Loucy (cell line): ENCODE results near the gene DAGLA.

Experiments
- EZH2phosphoT487 ChIP-seq: fragments of 200-600 bp; IDR thresholded peaks from 2 replicates; pipeline ENCODE4 v1.6.1; 2018; ENCODE audit warnings: antibody characterized with exemption, mild to moderate bottlenecking, moderate library complexity, borderline replicate concordance
- TF ChIP-seq, protein P1 (sequence below): fragments of 200-600 bp; sonication (generic); conservative IDR thresholded peaks from 2 replicates; pipeline ENCODE4 v1.5.1; 2014; ENCODE audit warnings: mild to moderate bottlenecking, antibody characterized with exemption, low read length

GRCh38 chr11:61687420-61687819 is 7.2 kb downstream of the DAGLA start:
- TF ChIP-seq, protein P1, sequence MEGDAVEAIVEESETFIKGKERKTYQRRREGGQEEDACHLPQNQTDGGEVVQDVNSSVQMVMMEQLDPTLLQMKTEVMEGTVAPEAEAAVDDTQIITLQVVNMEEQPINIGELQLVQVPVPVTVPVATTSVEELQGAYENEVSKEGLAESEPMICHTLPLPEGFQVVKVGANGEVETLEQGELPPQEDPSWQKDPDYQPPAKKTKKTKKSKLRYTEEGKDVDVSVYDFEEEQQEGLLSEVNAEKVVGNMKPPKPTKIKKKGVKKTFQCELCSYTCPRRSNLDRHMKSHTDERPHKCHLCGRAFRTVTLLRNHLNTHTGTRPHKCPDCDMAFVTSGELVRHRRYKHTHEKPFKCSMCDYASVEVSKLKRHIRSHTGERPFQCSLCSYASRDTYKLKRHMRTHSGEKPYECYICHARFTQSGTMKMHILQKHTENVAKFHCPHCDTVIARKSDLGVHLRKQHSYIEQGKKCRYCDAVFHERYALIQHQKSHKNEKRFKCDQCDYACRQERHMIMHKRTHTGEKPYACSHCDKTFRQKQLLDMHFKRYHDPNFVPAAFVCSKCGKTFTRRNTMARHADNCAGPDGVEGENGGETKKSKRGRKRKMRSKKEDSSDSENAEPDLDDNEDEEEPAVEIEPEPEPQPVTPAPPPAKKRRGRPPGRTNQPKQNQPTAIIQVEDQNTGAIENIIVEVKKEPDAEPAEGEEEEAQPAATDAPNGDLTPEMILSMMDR, result no peak
- TF ChIP-seq EZH2phosphoT487, result no peak
